Body of pancreas (tissue), 4 donors: Measurements from ENCODE around the gene TRAIP. TPM values are rescaled to one million over a fixed set of nuclear protein-coding genes. Genes with fewer than 3 reads are reported as not detected.
A peak's percentile ranks its signal among the peaks of the same experiment; 100 is the strongest.

ENCODE experiments used
- ATAC-seq: fragments of 150-250 bp; one replicate; pipeline ENCODE4 v1.9.1; 2016
- DNase-seq, 4 donors: peaks; one replicate each; pipeline ENCODE4 v3.0.0-alpha.2; 2019
- H3K27ac ChIP-seq, 4 donors: fragments of 200-600 bp; sonication (generic); 1 replicate in 3 of 4; 2 replicates in 1 of 4; pipeline versions ENCODE4 v1.5.1 to v1.6.1; 2016 to 2019; ENCODE audit warnings: mild to moderate bottlenecking in 1 of 4, mixed read lengths in 1 of 4, moderate library complexity in 1 of 4
- H3K27me3 ChIP-seq, 2 donors: fragments of 200-600 bp; sonication (generic); one replicate each; pipeline ENCODE4 v1.6.0; 2016; ENCODE audit warnings: mild to moderate bottlenecking in 1 of 2
- H3K36me3 ChIP-seq, 2 donors: fragments of 200-600 bp; sonication (generic); replicated peaks in 1 of 2; 2 replicates each; pipeline ENCODE4 v1.5.1; 2016; ENCODE audit warnings: low read depth in 2 of 2; ENCODE audit not compliant: insufficient read depth in 1 of 2
- H3K4me1 ChIP-seq: fragments of 200-600 bp; sonication (generic); one replicate; pipeline ENCODE4 v1.6.0; 2016
- H3K4me3 ChIP-seq, 2 donors: fragments of 200-600 bp; sonication (generic); 1 replicate in 1 of 2; 2 replicates in 1 of 2; pipeline ENCODE4 v1.5.1; 2016 to 2019
- H3K9me3 ChIP-seq, 3 donors: fragments of 200-600 bp; sonication (generic); 1 replicate in 2 of 3; 2 replicates in 1 of 3; pipeline ENCODE4 v1.5.1; 2016
- POLR2A ChIP-seq, 3 donors: fragments of 450-650 bp; IDR thresholded peaks; one replicate each; pipeline ENCODE4 v1.6.1; 2016; ENCODE audit warnings: antibody characterized with exemption in 3 of 3, mild to moderate bottlenecking in 2 of 3
- WGBS, 2 donors: methylation state at CpG; one replicate each; pipeline ENCODE4 v1.1.5; 2017; 5-methylcytosine and 5-hydroxymethylcytosine counted together
- intact Hi-C: fragments of 100-400 bp; cut with DNase I; formaldehyde crosslinking; loops from one replicate; pipeline ENCODE4 v1.15.1; 2023
- total RNA-seq, 2 donors: library from RNA; depleted of rRNA; stranded (reverse); fragments of >200 nt; gene quantifications; one replicate each; pipeline ENCODE4 v1.1.0, GENCODE V29; 2016
- TF ChIP-seq, protein P1 (sequence below), 7 experiments: fragments of 450-650 bp in 4 of 7; fragments of 200-600 bp in 3 of 7; sonication (generic) in 3 of 7; IDR thresholded peaks; one replicate each; pipeline ENCODE4 v1.5.1; 2016 to 2019; ENCODE audit warnings: antibody characterized with exemption in 7 of 7

Gene TRAIP
- total RNA-seq, 2 donors from 2014 or later = 1.8 to 3.6 TPM

DNA sequence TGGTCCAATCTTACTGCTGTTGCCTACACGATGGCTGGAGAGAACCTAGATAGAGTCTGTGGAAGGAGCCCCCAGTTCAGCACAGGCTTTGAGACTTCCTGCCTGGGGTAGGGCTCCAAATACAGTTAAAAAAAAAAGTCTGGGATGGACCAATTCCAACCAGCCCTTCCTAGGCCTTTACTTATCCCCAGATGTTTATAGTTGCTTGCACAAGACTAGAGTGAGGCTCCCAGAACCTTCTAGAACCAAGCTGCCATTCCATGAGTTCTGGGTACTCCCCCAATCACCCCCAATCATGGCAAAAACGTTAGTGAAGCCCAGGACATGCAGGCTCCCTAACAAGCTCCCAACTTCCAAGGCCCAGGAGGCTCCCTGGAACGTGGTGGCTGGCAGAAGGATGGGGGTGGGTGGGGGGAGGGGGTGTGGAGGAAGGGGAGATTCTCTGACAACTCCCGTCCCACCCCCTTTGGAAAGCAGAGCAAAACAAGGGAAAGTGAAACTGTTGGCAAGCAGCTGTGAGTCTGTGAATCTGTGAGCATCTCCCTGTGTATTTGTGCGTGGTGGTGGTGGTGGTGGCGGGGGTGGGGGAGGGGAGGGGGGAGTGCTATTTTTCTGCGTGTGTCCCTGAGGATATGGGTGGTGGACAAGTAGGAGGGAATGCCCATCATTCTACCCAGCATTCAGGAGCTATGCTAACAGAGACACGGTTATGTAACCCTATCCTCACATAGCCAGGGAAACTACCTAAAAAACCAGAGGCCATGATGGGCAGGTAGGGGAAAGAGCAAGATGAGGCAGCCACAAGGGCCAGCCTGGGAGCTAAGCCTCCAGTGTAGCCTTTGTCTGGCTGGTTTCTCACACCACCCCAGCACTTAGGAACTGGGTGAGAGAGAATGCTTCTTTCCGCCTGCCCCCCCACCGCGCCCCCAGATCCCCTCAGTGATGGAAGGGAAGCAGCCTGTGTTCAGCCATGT lies 45.3 kb upstream of the TRAIP start:
- H3K9me3 ChIP-seq = no peaks in the 10 kb centered on the region
- H3K4me1 ChIP-seq = peaks cover 57% of the 10 kb centered on the region
- H3K4me3 ChIP-seq = no peak overlapping the region
- H3K27ac ChIP-seq = peak overlapping the region; percentile 68 to 90 (median 80)
- DNase-seq (no peak), ATAC-seq (no peak)
- H3K27me3 ChIP-seq = no peaks in the 10 kb centered on the region
- H3K36me3 ChIP-seq = no peaks in the 10 kb centered on the region
- WGBS, 2 donors = 72% methylated on average over 5 to 10 of the region's 11 CpGs
- TF ChIP-seq POLR2A (IDR thresholded peaks at IDR 0.05) = no peak
- TF ChIP-seq, protein P1, sequence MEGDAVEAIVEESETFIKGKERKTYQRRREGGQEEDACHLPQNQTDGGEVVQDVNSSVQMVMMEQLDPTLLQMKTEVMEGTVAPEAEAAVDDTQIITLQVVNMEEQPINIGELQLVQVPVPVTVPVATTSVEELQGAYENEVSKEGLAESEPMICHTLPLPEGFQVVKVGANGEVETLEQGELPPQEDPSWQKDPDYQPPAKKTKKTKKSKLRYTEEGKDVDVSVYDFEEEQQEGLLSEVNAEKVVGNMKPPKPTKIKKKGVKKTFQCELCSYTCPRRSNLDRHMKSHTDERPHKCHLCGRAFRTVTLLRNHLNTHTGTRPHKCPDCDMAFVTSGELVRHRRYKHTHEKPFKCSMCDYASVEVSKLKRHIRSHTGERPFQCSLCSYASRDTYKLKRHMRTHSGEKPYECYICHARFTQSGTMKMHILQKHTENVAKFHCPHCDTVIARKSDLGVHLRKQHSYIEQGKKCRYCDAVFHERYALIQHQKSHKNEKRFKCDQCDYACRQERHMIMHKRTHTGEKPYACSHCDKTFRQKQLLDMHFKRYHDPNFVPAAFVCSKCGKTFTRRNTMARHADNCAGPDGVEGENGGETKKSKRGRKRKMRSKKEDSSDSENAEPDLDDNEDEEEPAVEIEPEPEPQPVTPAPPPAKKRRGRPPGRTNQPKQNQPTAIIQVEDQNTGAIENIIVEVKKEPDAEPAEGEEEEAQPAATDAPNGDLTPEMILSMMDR (IDR thresholded peaks at IDR 0.05) = no peak
- intact Hi-C loops = no loop called here

GRCh38 chr3:49900491-49901153 lies 44.3 kb upstream of the TRAIP start:
- Histone ChIP-seq H3K4me1 (peaks cover 47% of the 10 kb centered on the region), H3K9me3 (no peaks in the 10 kb centered on the region), H3K27ac (peak overlapping the region; percentile 68 to 90 (median 80)), H3K4me3 (no peak overlapping the region), H3K27me3 (no peaks in the 10 kb centered on the region), H3K36me3 (no peaks in the 10 kb centered on the region)
- intact Hi-C loops = no loop called here
- peak; percentile 86 to 95 (median 92) for DNase-seq
- peak; percentile 29 to 55 (median 48) for TF ChIP-seq POLR2A (IDR thresholded peaks at IDR 0.05)
- TF ChIP-seq, protein P1 (IDR thresholded peaks at IDR 0.05) = peak in 3 of 7 experiments; percentile 24 to 36 (median 35)
- 18% methylated on average over 8 of the region's 8 CpGs; no CpG with 5 or more reads in 1 of the 2 donors for WGBS, 2 donors
- ATAC-seq = peak; percentile 83

DNA sequence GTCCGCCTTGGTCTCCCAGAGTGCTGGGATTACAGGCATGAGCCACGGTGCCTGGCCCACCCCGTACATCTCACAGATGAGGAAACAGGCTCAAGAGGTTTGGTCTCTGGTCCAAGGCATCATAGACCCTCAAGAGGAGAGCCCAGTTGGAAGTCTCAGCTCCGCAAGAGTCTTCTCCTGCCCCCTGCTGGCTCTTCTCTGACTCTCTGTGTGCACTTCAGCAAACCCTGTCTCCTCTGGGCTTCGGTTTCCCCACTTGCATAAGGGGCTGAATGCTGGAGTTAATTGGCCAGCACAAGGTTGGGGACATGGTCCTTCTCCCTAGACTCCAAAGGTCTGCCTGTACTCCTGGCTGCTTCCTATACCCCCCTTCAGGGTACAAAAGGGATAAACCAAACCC lies 43.5 kb upstream of the TRAIP start:
- Histone ChIP-seq H3K27me3 (no peaks in the 10 kb centered on the region), H3K4me3 (no peak overlapping the region), H3K36me3 (no peaks in the 10 kb centered on the region), H3K9me3 (no peaks in the 10 kb centered on the region), H3K4me1 (peaks cover 44% of the 10 kb centered on the region), H3K27ac (peak overlapping the region; percentile 68 to 90 (median 80))
- DNase-seq (no peak), ATAC-seq (no peak)
- intact Hi-C loops = no loop called here
- TF ChIP-seq POLR2A (IDR thresholded peaks at IDR 0.05) = no peak
- TF ChIP-seq, protein P1 (IDR thresholded peaks at IDR 0.05) = no peak
- 83% methylated on average over 5 of the region's 5 CpGs; no CpG with 5 or more reads in 1 of the 2 donors for WGBS, 2 donors

- ATAC-seq = no peak
- no peak for DNase-seq
- TF ChIP-seq, protein P1 (IDR thresholded peaks at IDR 0.05) = no peak
- TF ChIP-seq POLR2A (IDR thresholded peaks at IDR 0.05) = no peak
Observed at GRCh38 chr3:49898991-49899390, 42.6 kb upstream of the TRAIP start.

More at GRCh38 chr3:49898991-49899390, 42.6 kb upstream of the TRAIP start:
- Histone ChIP-seq H3K27ac (no peak overlapping the region), H3K36me3 (no peaks in the 10 kb centered on the region), H3K27me3 (no peaks in the 10 kb centered on the region), H3K4me1 (peaks cover 38% of the 10 kb centered on the region), H3K4me3 (no peak overlapping the region), H3K9me3 (no peaks in the 10 kb centered on the region)
- 74% methylated on average over 6 of the region's 6 CpGs; no CpG with 5 or more reads in 1 of the 2 donors for WGBS, 2 donors
- intact Hi-C loops = no loop called here
